ENCODE data around the gene TECTA. TPM values are rescaled to one million over a fixed set of nuclear protein-coding genes. Genes with fewer than 3 reads are reported as not detected.

Gene TECTA
- polyA plus RNA-seq, 2 of the 4 experiments (the other 2 are of a cell fraction) = 0.05 to 0.14 TPM

DNA sequence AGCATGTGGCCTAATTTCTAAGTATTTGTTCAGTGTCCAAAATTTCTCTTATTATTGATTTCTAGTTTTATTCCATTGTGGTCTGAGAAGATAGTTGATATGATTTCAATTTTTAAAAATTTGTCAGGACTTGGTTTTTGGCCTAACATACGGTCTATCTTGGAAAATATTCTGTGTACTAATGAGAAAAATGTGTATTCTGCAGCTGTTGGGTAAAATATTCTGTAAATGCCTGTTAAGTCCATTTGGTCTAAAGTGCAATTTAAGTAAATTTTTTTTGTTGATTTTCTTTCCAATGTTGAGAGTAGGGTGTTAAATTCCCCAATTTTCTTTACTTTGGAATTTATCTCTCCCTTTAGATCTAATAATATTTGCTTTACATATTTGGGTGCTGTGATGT is 78.3 kb downstream of the TECTA start (continued):
- TF ChIP-seq, protein P1, sequence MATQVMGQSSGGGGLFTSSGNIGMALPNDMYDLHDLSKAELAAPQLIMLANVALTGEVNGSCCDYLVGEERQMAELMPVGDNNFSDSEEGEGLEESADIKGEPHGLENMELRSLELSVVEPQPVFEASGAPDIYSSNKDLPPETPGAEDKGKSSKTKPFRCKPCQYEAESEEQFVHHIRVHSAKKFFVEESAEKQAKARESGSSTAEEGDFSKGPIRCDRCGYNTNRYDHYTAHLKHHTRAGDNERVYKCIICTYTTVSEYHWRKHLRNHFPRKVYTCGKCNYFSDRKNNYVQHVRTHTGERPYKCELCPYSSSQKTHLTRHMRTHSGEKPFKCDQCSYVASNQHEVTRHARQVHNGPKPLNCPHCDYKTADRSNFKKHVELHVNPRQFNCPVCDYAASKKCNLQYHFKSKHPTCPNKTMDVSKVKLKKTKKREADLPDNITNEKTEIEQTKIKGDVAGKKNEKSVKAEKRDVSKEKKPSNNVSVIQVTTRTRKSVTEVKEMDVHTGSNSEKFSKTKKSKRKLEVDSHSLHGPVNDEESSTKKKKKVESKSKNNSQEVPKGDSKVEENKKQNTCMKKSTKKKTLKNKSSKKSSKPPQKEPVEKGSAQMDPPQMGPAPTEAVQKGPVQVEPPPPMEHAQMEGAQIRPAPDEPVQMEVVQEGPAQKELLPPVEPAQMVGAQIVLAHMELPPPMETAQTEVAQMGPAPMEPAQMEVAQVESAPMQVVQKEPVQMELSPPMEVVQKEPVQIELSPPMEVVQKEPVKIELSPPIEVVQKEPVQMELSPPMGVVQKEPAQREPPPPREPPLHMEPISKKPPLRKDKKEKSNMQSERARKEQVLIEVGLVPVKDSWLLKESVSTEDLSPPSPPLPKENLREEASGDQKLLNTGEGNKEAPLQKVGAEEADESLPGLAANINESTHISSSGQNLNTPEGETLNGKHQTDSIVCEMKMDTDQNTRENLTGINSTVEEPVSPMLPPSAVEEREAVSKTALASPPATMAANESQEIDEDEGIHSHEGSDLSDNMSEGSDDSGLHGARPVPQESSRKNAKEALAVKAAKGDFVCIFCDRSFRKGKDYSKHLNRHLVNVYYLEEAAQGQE (IDR thresholded peaks at IDR 0.05) = no peak
- TF ChIP-seq RARB (CRISPR knock-in tag; IDR thresholded peaks at IDR 0.05) (no peak), CTCF (IDR thresholded peaks at IDR 0.05) (no peak)

- FAIRE-seq (no peak), DNase-seq (ENCODE audit: low read depth in 1 of 2, low spot score in 1 of 2) (no peak), ATAC-seq (no peak)
- Histone ChIP-seq H3K9me3 (no peaks in the 10 kb centered on the region; the same call in 2 of the 3 replicates), H3K4me1 (no peaks in the 10 kb centered on the region), H3K4me2 (no peak overlapping the region), H3K27ac (no peak overlapping the region), H3K4me3 (no peak overlapping the region)
- POLR2A ChIA-PET = no interaction called here
- TF ChIP-seq ATOH8 (CRISPR knock-in tag; IDR thresholded peaks at IDR 0.05; ENCODE audit: low read depth) (no peak), EP300 (IDR thresholded peaks at IDR 0.05) (no peak), ZC3H11A (IDR thresholded peaks at IDR 0.05) (no peak), CHD4 (IDR thresholded peaks at IDR 0.05; ENCODE audit: borderline replicate concordance) (no peak), HOXB5 (CRISPR knock-in tag; IDR thresholded peaks at IDR 0.05) (no peak), ZSCAN20 (CRISPR knock-in tag; IDR thresholded peaks at IDR 0.05) (no peak), ZNF302 (CRISPR knock-in tag; IDR thresholded peaks at IDR 0.05) (no peak), KDM1A (IDR thresholded peaks at IDR 0.05; ENCODE audit: low read depth) (no peak)
- CTCF ChIA-PET = interaction anchor here (2.3 kb wide), 1 partner anchor 14 kb away, joined by 10 read pairs; no protein-coding TSS in a partner anchor
- WGBS (ENCODE audit: missing lambda C conversion rate) = 0% methylated on average over 1 of the region's 1 CpG
Measured at GRCh38 chr11:121180183-121180582, 79.1 kb downstream of the TECTA start.

DNA sequence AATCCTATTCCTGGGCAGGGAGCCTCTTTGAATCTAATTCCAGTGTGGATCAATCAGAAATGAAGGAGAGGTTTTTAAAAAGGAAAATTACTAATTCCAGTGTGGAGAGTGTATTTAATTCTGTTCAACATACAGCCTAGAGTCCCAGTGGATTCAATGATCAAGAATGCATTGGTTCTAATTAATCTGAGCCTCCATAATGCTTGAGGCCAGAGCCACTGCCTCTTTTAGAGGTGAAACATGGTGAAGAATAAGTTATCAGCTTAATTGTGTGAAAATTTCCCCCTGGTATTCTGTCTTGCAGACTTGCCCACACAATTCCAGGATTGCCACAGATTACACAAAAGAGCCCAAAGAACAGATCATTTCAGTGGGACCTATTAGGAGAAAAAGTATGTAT is 87.7 kb downstream of the TECTA start:
- H3K4me2 ChIP-seq = no peak overlapping the region
- no peak overlapping the region for H3K4me3 ChIP-seq
- ChIA-PET CTCF (no interaction called here), POLR2A (no interaction called here)
- ATAC-seq (no peak), DNase-seq (ENCODE audit: low read depth in 1 of 2, low spot score in 1 of 2) (no peak), FAIRE-seq (no peak)
- no peak overlapping the region for H3K27ac ChIP-seq
- H3K4me1 ChIP-seq = no peaks in the 10 kb centered on the region
- no peaks in the 10 kb centered on the region for H3K9me3 ChIP-seq
- TF ChIP-seq, protein P2, sequence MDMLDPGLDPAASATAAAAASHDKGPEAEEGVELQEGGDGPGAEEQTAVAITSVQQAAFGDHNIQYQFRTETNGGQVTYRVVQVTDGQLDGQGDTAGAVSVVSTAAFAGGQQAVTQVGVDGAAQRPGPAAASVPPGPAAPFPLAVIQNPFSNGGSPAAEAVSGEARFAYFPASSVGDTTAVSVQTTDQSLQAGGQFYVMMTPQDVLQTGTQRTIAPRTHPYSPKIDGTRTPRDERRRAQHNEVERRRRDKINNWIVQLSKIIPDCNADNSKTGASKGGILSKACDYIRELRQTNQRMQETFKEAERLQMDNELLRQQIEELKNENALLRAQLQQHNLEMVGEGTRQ (IDR thresholded peaks at IDR 0.05) = no peak
- TF ChIP-seq, protein P3, sequence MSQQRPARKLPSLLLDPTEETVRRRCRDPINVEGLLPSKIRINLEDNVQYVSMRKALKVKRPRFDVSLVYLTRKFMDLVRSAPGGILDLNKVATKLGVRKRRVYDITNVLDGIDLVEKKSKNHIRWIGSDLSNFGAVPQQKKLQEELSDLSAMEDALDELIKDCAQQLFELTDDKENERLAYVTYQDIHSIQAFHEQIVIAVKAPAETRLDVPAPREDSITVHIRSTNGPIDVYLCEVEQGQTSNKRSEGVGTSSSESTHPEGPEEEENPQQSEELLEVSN (IDR thresholded peaks at IDR 0.05; ENCODE audit: borderline replicate concordance, low read depth) = no peak
- TF ChIP-seq HEYL (CRISPR knock-in tag; IDR thresholded peaks at IDR 0.05) = no peak
- no peak for TF ChIP-seq ZC3H11A (IDR thresholded peaks at IDR 0.05)
- TF ChIP-seq ZFP36 (IDR thresholded peaks at IDR 0.05; ENCODE audit: borderline replicate concordance, partially characterized antibody) = no peak
- no peak for TF ChIP-seq RARB (CRISPR knock-in tag; IDR thresholded peaks at IDR 0.05)
- TF ChIP-seq MAFK (IDR thresholded peaks at IDR 0.05; ENCODE audit: partially characterized antibody) = no peak
- no peak for TF ChIP-seq HDAC2 (IDR thresholded peaks at IDR 0.05)
- TF ChIP-seq FOXS1 (CRISPR knock-in tag; IDR thresholded peaks at IDR 0.05) = no peak
- TF ChIP-seq FOSB (CRISPR knock-in tag; IDR thresholded peaks at IDR 0.05) = no peak
- no peak for TF ChIP-seq CHD4 (IDR thresholded peaks at IDR 0.05; ENCODE audit: borderline replicate concordance)
- no peak for TF ChIP-seq JUN (IDR thresholded peaks at IDR 0.05)
- no peak for TF ChIP-seq RAD21 (conservative IDR thresholded peaks at IDR 0.05 in 1 of 2, IDR thresholded peaks at IDR 0.05 in 1 of 2)
- no peak for TF ChIP-seq HOXA7 (CRISPR knock-in tag; IDR thresholded peaks at IDR 0.05)
